Endodermal cell (in vitro differentiated cells): ENCODE measurements around the gene KCNT1. TPM values are rescaled to one million over a fixed set of nuclear protein-coding genes. Genes with fewer than 3 reads are reported as not detected.

Experiments
- DNase-seq: peaks from one replicate; pipeline ENCODE4 v3.0.0-alpha.2; 2017
- H3K27ac ChIP-seq: 2 replicates; pipeline ENCODE4 v1.5.1; 2013; ENCODE audit warnings: mild to moderate bottlenecking, low read depth, low read length, moderate library complexity
- H3K27me3 ChIP-seq: 2 replicates; pipeline ENCODE4 v1.6.1; 2013; ENCODE audit warnings: mild to moderate bottlenecking, low read length, moderate library complexity; ENCODE audit not compliant: insufficient read depth, control insufficient read depth, poor library complexity, severe bottlenecking
- H3K36me3 ChIP-seq: 2 replicates; pipeline ENCODE4 v1.7.0; 2013; ENCODE audit warnings: mild to moderate bottlenecking, low read length, moderate library complexity; ENCODE audit not compliant: control insufficient read depth, insufficient read depth
- H3K4me1 ChIP-seq: one replicate; pipeline ENCODE4 v1.7.0; 2013; ENCODE audit warnings: low read length; ENCODE audit not compliant: control insufficient read depth, insufficient read depth
- H3K4me3 ChIP-seq: 2 replicates; pipeline ENCODE4 v1.5.1; 2013; ENCODE audit warnings: mild to moderate bottlenecking, low read length, moderate library complexity
- H3K9ac ChIP-seq: 2 replicates; pipeline ENCODE4 v1.6.1; 2013; ENCODE audit warnings: mild to moderate bottlenecking, low read length, moderate library complexity; ENCODE audit not compliant: poor library complexity, severe bottlenecking; ENCODE audit errors: extremely low read depth
- H3K9me3 ChIP-seq: 2 replicates; pipeline ENCODE4 v1.6.1; 2013; ENCODE audit warnings: mild to moderate bottlenecking, low read length, moderate library complexity; ENCODE audit not compliant: control insufficient read depth
- H3K27ac Mint-ChIP-seq: 2 replicates; pipeline ENCODE4 v1.8.0; 2020; ENCODE audit warnings: mixed read lengths
- H3K27me3 Mint-ChIP-seq: 2 replicates; pipeline ENCODE4 v1.8.0; 2021; ENCODE audit warnings: mild to moderate bottlenecking, mixed read lengths; ENCODE audit not compliant: insufficient read depth
- H3K36me3 Mint-ChIP-seq: 2 replicates; pipeline ENCODE4 v1.8.0; 2020; ENCODE audit warnings: low read depth, mixed read lengths
- H3K4me1 Mint-ChIP-seq: 2 replicates; pipeline ENCODE4 v1.8.0; 2020; ENCODE audit warnings: mixed read lengths
- H3K4me3 Mint-ChIP-seq: 2 replicates; pipeline ENCODE4 v1.8.0; 2020; ENCODE audit warnings: mild to moderate bottlenecking, moderate library complexity, mixed read lengths
- H3K9me3 Mint-ChIP-seq: 2 replicates; pipeline ENCODE4 v1.8.0; 2020; ENCODE audit warnings: mild to moderate bottlenecking, mixed read lengths
- WGBS, 2 experiments: methylation state at CpG; one replicate each; pipeline versions ENCODE4 v1.1.5 to v1.1.7; 2013; ENCODE audit warnings: missing lambda C conversion rate in 2 of 2, mixed read lengths in 1 of 2; ENCODE audit not compliant: insufficient coverage in 1 of 2, insufficient read length in 1 of 2; 5-methylcytosine and 5-hydroxymethylcytosine counted together
- total RNA-seq, 2 donors: library from RNA; stranded (reverse); fragmentation: NEBNext Ultra II Directional in 1 of 2; extraction: Animal tissue kit (Norgen Biotek cat#: 25700) in 1 of 2; gene quantifications; 2 replicates in 1 of 2; 3 replicates in 1 of 2; pipeline ENCODE4 v1.2.1, GENCODE V29; 2021
- TF ChIP-seq, protein P1 (sequence below): fragments of 200-600 bp; sonication (generic); conservative IDR thresholded peaks from 2 replicates; pipeline ENCODE4 v1.5.0; 2021; ENCODE audit warnings: antibody characterized with exemption, mild to moderate bottlenecking

Gene KCNT1
- total RNA-seq, 2 donors from 2014 or later, result 0.15 TPM; not detected in 1

DNA sequence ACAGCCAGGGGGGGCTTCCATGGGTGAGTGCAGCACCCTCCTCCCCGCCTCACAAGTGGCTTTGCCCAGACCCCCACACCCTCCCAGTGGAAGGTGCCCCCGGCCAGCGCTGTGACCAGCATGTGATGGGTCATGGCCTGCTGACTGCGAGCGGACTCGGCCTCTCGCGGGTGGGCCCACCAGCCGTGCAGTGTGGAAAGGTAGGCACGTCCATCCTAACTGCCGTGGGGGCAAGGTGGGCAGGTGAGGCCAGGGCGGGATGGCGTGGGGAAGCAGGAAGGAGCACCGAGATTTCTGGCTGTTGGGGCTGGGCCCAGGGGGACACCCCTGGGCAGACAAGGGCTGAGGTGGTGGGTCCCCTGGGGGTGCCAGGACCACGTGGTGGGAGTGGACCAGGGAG lies 14.8 kb upstream of the KCNT1 start:
- Histone ChIP-seq H3K27me3 (no peaks in the 10 kb centered on the region), H3K36me3 (no peaks in the 10 kb centered on the region), H3K9me3 (no peaks in the 10 kb centered on the region), H3K27ac (no peak overlapping the region), H3K4me1 (no peaks in the 10 kb centered on the region), H3K9ac (no peak overlapping the region), H3K4me3 (no peak overlapping the region)
- DNase-seq, result no peak
- WGBS, 2 experiments, result 91 to 93% methylated on average over 10 to 15 of the region's 15 CpGs
- Mint-ChIP-seq H3K4me1 (no peaks in the 10 kb centered on the region), H3K9me3 (no peaks in the 10 kb centered on the region), H3K27ac (no peak overlapping the region), H3K36me3 (no peaks in the 10 kb centered on the region), H3K4me3 (no peak overlapping the region), H3K27me3 (no peaks in the 10 kb centered on the region)
- TF ChIP-seq, protein P1, sequence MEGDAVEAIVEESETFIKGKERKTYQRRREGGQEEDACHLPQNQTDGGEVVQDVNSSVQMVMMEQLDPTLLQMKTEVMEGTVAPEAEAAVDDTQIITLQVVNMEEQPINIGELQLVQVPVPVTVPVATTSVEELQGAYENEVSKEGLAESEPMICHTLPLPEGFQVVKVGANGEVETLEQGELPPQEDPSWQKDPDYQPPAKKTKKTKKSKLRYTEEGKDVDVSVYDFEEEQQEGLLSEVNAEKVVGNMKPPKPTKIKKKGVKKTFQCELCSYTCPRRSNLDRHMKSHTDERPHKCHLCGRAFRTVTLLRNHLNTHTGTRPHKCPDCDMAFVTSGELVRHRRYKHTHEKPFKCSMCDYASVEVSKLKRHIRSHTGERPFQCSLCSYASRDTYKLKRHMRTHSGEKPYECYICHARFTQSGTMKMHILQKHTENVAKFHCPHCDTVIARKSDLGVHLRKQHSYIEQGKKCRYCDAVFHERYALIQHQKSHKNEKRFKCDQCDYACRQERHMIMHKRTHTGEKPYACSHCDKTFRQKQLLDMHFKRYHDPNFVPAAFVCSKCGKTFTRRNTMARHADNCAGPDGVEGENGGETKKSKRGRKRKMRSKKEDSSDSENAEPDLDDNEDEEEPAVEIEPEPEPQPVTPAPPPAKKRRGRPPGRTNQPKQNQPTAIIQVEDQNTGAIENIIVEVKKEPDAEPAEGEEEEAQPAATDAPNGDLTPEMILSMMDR, result no peak

DNA sequence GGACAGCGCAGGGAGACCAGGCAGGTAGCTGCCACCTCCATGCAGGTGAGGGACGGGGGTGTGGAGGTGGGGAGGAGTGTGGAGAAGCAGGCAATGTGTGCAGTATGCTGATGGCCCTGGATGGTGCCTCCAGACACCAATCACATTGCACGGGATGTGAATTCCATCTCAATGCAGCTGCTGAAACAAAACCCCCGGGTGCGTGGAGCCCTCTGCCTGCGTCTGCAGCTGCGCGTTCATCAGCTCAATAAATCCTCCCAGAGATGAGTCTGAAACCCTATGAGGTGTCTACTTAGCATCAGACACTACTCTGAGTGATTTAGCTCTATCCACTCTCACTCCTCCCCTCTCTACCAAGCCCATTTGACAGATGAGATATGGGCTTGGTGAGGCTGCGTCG lies 13.0 kb upstream of the KCNT1 start:
- no peak overlapping the region for H3K27ac ChIP-seq
- no peaks in the 10 kb centered on the region for H3K36me3 ChIP-seq
- H3K27ac Mint-ChIP-seq, result no peak overlapping the region
- TF ChIP-seq, protein P1, result no peak
- no peaks in the 10 kb centered on the region for H3K9me3 ChIP-seq
- no peaks in the 10 kb centered on the region for H3K4me1 ChIP-seq
- no peaks in the 10 kb centered on the region for H3K9me3 Mint-ChIP-seq
- no peak overlapping the region for H3K4me3 Mint-ChIP-seq
- no peak overlapping the region for H3K4me3 ChIP-seq
- H3K4me1 Mint-ChIP-seq, result no peaks in the 10 kb centered on the region
- H3K36me3 Mint-ChIP-seq, result no peaks in the 10 kb centered on the region
- no peak overlapping the region for H3K9ac ChIP-seq
- no peaks in the 10 kb centered on the region for H3K27me3 Mint-ChIP-seq
- DNase-seq, result no peak
- WGBS, 2 experiments, result 92 to 94% methylated on average over 7 to 10 of the region's 10 CpGs
- H3K27me3 ChIP-seq, result no peaks in the 10 kb centered on the region

DNA sequence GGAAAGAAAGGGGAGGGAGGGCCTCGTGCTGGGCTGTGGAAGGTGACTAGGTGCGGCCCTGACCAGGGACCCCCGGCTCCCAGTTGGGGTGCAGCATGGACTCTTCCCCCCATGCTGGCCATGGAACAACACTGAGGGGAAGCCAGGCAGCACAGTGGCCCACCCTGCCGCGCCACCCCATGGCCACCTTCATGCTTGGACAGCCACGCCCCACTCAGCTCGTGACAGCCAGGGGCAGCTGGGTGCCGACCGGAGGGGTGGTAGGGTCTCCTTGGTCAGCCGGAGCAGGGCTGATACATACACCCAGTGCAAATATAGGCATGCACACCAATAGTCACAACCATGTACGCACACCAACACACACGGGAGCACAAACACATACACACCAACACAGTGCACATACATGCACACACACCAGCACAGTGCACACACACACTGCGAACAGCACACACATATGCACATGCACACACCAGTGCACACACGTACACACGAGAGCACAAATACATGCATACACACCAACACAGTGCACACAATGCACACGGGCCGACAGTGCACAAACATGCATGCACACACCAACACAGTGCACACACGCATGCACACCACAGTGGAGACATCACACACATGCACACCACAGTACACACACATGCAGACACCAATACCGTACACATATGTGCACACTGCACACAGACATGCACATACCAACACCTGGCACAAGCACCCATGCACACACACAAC lies 11.0 kb upstream of the KCNT1 start:
- no peak overlapping the region for H3K9ac ChIP-seq
- no peak overlapping the region for H3K27ac ChIP-seq
- H3K36me3 ChIP-seq, result no peaks in the 10 kb centered on the region
- Mint-ChIP-seq H3K4me3 (no peak overlapping the region), H3K4me1 (no peaks in the 10 kb centered on the region), H3K9me3 (no peaks in the 10 kb centered on the region), H3K36me3 (no peaks in the 10 kb centered on the region), H3K27ac (no peak overlapping the region), H3K27me3 (no peaks in the 10 kb centered on the region)
- H3K4me1 ChIP-seq, result no peaks in the 10 kb centered on the region
- H3K27me3 ChIP-seq, result no peaks in the 10 kb centered on the region
- WGBS, 2 experiments, result 91 to 92% methylated on average over 12 to 19 of the region's 19 CpGs
- DNase-seq, result no peak
- TF ChIP-seq, protein P1, result no peak
- H3K9me3 ChIP-seq, result no peaks in the 10 kb centered on the region
- H3K4me3 ChIP-seq, result no peak overlapping the region
